ENCODE results near the gene CCDC81. TPM values are rescaled to one million over a fixed set of nuclear protein-coding genes. Genes with fewer than 3 reads are reported as not detected.

CCDC81 gene
- total and polyA plus RNA-seq, 2 of the 13 experiments (the other 11 are each of a cell fraction or from before 2014, with no cell fraction given): 0.15 to 0.22 TPM

DNA sequence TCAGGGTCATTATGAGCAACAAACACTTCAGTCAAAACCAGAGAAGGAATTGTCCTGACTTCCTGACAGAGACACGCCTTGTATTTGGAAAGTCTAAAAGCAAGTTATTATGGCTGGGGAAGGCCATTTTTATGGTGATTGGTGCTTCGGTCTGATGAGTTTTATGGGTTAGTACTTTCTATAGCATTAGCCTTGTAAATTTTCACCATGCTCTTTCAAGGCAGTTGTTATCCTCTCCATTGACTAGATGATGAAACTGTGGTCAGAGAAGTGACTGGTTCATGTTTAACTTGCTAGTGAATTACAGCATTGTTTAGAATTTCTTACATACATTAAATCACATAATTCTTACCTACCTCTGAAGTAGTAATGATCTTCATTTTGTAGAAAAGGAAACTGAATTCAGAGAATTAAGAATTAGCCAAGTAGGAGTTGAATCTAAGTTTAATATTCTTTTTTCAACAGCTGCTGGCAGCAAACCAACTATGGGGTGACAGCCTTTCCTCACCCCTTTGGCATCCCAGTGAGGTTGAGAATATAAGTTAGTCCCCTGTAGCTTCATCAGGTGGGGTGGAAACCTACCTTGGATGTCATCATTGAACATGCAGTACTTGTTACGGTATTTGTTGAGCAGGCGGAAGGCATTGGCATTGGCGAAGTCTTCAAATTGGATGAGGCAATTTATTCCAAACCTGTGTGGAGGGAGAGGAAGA is 90.0 kb downstream of the CCDC81 start:
- FAIRE-seq (no peak), DNase-seq (ENCODE audit: low spot score) (no peak), ATAC-seq (no peak)
- H2AFZ ChIP-seq (ENCODE audit: low read length): no peak overlapping the region
- H3K79me2 ChIP-seq (ENCODE audit: insufficient read depth, low read length): no peaks in the 10 kb centered on the region
- no TSS peak for BruUV-seq (replicated peaks)
- no peak for TF ChIP-seq RXRB (CRISPR knock-in tag; IDR thresholded peaks at IDR 0.05; ENCODE audit: borderline replicate concordance)
- no peak for TF ChIP-seq PHF5A (CRISPR knock-in tag; IDR thresholded peaks at IDR 0.05; ENCODE audit: low read depth, unreplicated experiment)
- TF ChIP-seq THAP11 (CRISPR knock-in tag; IDR thresholded peaks at IDR 0.05): no peak
- TF ChIP-seq PHB2 (IDR thresholded peaks at IDR 0.05; ENCODE audit: partially characterized antibody): no peak
- TF ChIP-seq ZNF382 (CRISPR knock-in tag; IDR thresholded peaks at IDR 0.05; ENCODE audit: borderline replicate concordance): no peak
- TF ChIP-seq, protein P1, sequence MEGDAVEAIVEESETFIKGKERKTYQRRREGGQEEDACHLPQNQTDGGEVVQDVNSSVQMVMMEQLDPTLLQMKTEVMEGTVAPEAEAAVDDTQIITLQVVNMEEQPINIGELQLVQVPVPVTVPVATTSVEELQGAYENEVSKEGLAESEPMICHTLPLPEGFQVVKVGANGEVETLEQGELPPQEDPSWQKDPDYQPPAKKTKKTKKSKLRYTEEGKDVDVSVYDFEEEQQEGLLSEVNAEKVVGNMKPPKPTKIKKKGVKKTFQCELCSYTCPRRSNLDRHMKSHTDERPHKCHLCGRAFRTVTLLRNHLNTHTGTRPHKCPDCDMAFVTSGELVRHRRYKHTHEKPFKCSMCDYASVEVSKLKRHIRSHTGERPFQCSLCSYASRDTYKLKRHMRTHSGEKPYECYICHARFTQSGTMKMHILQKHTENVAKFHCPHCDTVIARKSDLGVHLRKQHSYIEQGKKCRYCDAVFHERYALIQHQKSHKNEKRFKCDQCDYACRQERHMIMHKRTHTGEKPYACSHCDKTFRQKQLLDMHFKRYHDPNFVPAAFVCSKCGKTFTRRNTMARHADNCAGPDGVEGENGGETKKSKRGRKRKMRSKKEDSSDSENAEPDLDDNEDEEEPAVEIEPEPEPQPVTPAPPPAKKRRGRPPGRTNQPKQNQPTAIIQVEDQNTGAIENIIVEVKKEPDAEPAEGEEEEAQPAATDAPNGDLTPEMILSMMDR (CRISPR knock-in tag; IDR thresholded peaks at IDR 0.05): no peak
- TF ChIP-seq, protein P2, sequence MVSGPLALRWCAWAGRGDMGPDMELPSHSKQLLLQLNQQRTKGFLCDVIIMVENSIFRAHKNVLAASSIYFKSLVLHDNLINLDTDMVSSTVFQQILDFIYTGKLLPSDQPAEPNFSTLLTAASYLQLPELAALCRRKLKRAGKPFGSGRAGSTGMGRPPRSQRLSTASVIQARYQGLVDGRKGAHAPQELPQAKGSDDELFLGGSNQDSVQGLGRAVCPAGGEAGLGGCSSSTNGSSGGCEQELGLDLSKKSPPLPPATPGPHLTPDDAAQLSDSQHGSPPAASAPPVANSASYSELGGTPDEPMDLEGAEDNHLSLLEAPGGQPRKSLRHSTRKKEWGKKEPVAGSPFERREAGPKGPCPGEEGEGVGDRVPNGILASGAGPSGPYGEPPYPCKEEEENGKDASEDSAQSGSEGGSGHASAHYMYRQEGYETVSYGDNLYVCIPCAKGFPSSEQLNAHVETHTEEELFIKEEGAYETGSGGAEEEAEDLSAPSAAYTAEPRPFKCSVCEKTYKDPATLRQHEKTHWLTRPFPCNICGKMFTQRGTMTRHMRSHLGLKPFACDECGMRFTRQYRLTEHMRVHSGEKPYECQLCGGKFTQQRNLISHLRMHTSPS (CRISPR knock-in tag; IDR thresholded peaks at IDR 0.05; ENCODE audit: low read depth): no peak
- TF ChIP-seq, protein P3, sequence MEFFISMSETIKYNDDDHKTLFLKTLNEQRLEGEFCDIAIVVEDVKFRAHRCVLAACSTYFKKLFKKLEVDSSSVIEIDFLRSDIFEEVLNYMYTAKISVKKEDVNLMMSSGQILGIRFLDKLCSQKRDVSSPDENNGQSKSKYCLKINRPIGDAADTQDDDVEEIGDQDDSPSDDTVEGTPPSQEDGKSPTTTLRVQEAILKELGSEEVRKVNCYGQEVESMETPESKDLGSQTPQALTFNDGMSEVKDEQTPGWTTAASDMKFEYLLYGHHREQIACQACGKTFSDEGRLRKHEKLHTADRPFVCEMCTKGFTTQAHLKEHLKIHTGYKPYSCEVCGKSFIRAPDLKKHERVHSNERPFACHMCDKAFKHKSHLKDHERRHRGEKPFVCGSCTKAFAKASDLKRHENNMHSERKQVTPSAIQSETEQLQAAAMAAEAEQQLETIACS (CRISPR knock-in tag; IDR thresholded peaks at IDR 0.05): no peak
- no peak for TF ChIP-seq POLR2AphosphoS2 (IDR thresholded peaks at IDR 0.05; ENCODE audit: low read depth, low read length)
- TF ChIP-seq ZNF430 (CRISPR knock-in tag; IDR thresholded peaks at IDR 0.05): no peak
- TF ChIP-seq JARID2 (CRISPR knock-in tag; IDR thresholded peaks at IDR 0.05; ENCODE audit: insufficient replicate concordance): no peak
- 63% methylated on average over 5 of the region's 5 CpGs for WGBS (ENCODE audit: low lambda C conversion rate)
- intact Hi-C loops (cut with micrococcal nuclease; ENCODE audit: unreplicated experiment) (no loop called here), in situ Hi-C loops (cut with HindIII; ENCODE audit: extremely low pct_ligation_motif_present, low pct_unique_long_range_greater_than_20kb) (no loop called here)
- H3K4me1 ChIP-seq (ENCODE audit: insufficient read depth, low read length): peaks cover 5% of the 10 kb centered on the region
- CTCF ChIA-PET (ENCODE audit: low intra/inter-chr PET ratio, low total read pairs): no interaction called here
- no peaks in the 10 kb centered on the region for H3K36me3 ChIP-seq (replicated peaks in 1 of 2; ENCODE audit: control insufficient read depth in 1 of 2, insufficient read depth in 2 of 2, low read length in 2 of 2)
- no peak overlapping the region for H3K4me2 ChIP-seq (ENCODE audit: low read depth, low read length)
- no peak overlapping the region for H3K27ac ChIP-seq (ENCODE audit: extremely low read length, insufficient read depth, low read length)
- no peaks in the 10 kb centered on the region for H3K27me3 ChIP-seq (ENCODE audit: control insufficient read depth in 1 of 2, insufficient read depth in 2 of 2, low read length in 2 of 2)
- H3K4me3 ChIP-seq (replicated peaks in 1 of 3; ENCODE audit: insufficient read depth in 1 of 3, low read depth in 2 of 3, low read length in 3 of 3): no peak overlapping the region
- H3K9ac ChIP-seq (ENCODE audit: insufficient read depth, low read depth, low read length): no peak overlapping the region
- POLR2A ChIA-PET: interaction anchor here (0.8 kb wide), 1 partner anchor 19 kb away, joined by 3 read pairs; no protein-coding TSS in a partner anchor
- no peaks in the 10 kb centered on the region for H4K20me1 ChIP-seq (ENCODE audit: insufficient read depth, low read length)
- H3K9me3 ChIP-seq (ENCODE audit: low read length): no peaks in the 10 kb centered on the region
